GM12874 (cell line): ENCODE data around the gene MTX3.

ENCODE experiments used
- TF ChIP-seq, protein P1 (sequence below): IDR thresholded peaks from 2 replicates; pipeline ENCODE4 v1.5.1; 2011; ENCODE audit warnings: low read depth, mild to moderate bottlenecking, control low read depth, low read length, moderate library complexity; ENCODE audit not compliant: insufficient read depth

MTX3 gene

DNA sequence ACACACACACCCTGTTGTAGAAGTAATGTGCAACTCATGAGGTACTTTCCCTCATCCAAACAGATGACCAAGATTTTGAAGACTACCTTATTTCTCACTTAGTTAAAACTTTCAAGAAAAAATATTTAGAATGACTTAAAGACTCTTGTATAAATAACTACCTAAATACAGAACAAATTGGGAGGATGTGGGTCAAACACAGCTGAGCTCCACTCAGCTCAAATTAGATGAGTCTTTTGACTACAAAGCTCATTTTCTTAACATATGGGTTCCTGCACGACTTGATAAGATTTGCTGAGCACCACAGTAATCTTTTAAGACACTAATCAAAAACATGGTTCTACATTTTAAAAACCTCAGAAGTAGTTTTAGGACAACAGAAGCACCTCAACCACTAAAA is 8.9 kb downstream of the MTX3 start:
- TF ChIP-seq, protein P1, sequence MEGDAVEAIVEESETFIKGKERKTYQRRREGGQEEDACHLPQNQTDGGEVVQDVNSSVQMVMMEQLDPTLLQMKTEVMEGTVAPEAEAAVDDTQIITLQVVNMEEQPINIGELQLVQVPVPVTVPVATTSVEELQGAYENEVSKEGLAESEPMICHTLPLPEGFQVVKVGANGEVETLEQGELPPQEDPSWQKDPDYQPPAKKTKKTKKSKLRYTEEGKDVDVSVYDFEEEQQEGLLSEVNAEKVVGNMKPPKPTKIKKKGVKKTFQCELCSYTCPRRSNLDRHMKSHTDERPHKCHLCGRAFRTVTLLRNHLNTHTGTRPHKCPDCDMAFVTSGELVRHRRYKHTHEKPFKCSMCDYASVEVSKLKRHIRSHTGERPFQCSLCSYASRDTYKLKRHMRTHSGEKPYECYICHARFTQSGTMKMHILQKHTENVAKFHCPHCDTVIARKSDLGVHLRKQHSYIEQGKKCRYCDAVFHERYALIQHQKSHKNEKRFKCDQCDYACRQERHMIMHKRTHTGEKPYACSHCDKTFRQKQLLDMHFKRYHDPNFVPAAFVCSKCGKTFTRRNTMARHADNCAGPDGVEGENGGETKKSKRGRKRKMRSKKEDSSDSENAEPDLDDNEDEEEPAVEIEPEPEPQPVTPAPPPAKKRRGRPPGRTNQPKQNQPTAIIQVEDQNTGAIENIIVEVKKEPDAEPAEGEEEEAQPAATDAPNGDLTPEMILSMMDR: no peak

DNA sequence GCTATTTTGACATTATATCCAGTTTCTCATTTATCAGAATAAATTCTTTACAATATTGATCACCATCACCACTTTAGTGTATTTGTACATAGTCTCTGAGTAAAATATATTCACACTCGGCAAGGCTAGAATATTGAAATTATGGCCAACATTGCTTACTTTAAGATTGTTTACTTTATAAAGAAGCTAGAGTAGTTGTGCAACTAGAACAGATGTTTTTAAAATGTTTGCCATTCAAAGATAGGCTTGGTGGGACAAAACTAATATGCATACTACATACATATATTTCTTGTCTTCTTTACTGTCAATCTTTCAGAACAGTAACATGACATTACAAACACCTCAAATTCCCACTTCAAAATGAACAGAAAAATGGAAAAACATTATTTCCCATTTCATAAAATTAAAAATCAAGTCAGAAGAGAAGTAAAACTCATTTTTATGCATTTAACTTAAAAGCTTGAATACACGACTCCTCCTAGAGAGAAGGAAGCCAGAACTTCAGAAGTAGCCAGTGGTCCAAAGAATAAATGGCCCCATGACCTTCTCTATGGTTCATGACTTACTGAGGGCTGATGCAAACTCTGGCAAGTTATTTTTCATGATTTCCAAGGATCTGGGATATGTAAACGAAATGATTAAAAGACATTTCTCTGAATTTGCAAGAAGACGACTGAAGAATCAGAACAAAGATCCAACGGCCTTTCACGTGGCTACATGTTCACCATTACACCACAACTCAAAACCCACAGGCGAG is 14.1 kb downstream of the MTX3 start:
- TF ChIP-seq, protein P1: no peak

DNA sequence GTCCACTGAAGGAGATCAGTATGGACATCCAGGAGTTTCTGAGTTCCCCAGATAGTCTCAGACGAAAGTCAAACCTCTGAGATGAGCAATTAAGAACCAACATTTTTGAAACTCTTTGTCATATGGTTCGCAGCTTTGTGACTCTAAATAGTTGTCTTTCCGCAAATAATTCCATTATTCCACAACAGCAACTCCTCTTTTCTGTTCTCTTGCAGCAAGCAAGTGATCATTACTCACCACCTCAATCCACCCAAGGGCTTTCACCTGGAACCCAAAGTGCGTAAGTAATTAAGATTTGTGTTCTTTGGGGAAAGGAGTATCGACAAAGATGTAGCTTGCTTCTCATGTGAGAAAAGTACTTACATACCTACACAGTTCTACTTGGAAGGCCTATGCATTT is 15.6 kb downstream of the MTX3 start:
- TF ChIP-seq, protein P1: no peak

DNA sequence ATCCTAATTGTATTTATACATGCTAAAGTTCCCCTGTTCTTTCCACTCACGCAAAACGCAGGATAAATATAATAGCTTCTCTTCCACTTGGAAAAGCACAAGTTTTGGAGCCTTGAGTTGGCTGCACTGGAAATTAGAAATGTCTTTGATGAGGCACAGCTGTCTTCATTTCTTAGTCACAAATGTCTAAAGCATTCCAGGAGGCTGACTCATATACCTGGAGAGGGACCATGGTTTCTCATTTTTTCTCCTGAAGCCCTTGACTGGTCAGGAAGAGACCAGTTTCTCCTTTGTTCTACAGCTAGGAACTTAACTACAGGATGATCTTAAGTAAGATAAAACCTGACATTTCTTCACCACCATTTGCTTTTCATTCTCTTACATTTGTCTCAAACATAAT is 16.2 kb downstream of the MTX3 start:
- TF ChIP-seq, protein P1: no peak

DNA sequence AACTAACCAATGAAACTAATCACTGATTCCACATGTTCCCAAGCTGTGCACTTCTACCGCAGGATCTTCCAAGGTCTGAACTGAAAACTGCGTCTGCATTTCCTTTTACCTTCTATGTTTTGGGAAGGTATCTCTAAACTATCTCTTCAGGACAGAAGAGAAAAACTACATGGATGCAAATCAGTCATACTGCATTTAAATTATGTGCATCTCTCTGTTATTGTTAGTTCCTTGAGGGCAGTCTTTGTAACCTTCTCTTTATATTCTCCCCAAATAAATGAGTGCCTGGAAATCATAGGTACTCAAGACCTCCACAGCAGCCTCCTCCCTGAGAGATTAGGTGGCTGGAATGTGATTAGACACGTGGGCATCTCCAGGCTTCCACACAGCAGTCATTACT is 17.1 kb downstream of the MTX3 start:
- TF ChIP-seq, protein P1: no peak

DNA sequence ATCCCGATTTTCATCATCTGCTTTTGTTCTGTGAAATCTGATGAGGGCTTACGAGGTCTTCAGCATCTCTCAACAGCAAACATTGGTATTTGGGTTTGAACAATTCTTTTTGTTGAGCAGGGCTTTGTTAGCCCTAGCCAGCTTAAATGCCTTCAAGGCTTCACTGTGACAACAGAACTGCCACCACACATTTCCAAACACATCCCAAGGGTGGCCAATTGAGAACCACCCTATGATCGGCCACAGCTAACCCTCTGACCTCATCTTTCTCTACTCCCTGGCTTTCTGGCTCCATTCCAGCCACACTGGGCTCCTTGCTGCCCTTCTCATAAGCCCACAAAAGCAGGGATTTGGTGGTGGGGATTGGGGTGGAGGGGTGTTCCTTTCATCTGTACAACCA is 17.6 kb downstream of the MTX3 start:
- TF ChIP-seq, protein P1: no peak

DNA sequence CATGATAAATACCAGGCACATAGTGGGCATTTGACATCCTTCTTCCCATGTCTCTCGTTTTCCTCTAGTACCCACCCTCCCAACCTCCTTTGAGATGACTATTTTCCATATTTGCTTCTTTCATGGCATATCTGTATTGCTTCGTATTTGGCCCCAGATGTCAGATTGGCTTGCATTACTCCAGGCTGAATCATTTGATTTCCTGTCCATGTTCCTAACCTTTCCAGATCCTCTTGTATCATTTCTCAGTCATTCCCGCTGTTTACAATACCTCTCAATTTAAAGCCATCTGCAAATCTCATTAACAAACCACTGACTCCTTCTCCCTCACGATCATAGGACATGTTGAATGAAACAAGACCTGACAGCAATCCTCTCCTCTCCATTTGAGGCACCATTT is 19.9 kb downstream of the MTX3 start:
- TF ChIP-seq, protein P1: no peak
